ENCODE measurements around the gene OCSTAMP.
A peak's percentile ranks its signal among the peaks of the same experiment; 100 is the strongest.

OCSTAMP gene

DNA sequence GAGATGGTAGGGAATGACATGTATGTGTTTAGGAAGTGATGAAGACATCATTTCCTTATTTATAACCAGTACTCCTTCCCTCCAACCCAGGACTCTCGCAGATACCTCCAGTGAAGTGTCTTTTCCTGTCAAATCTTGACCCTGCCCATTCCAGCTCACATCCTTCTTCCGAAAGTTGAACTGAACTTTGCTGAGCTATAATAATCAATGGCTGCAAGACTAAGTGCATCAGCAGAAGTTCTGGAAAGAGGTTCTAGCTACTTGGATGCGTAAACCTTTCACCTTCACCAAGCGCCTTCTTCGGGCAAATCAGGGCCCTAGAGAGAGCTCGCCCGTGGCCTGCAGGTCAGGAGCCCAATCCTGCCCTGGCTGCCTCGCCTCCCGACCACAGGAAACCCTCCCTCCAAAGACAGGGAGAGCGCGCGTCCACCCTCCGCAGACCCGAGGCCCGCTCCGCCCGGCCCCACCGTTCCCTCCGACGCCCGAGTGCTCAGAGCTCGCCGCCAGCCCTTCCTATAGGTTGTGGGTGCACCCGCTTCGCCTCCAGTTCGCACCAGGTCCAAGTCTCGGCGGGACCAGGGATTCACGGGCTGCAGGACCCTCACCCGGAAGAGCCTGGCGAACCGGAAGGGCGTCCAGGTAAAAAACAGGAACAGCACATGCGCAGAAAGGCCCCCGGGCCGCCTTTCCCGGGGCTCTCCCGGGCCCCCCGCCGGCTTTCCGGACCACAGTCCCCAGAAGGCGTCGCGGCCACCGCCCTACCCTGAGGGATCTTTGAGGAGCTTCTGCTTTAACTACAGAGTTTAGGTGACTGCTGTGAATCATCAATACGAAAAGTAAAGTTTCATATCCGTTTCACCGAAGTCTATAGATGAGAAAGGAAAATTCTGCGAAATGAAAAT lies 37.3 kb downstream of the OCSTAMP start, which contains the start of gene ZNF334:
Gene ZNF334, minus strand, starts transcription at position 617 of the 902 bp plus-strand sequence. CDS start 1,457 bp downstream, outside the sequence.
- Histone ChIP-seq H3K4me1 (ENCODE audit: control insufficient read depth, insufficient read depth, low read length, poor library complexity, severe bottlenecking) (no peaks in the 10 kb centered on the region), H3K27ac (ENCODE audit: low read depth, low read length, severe bottlenecking) (peak within 1 kb of the TSS; percentile 67)
- WGBS, 2 experiments (ENCODE audit: insufficient coverage in 2 of 2): 3 to 5% methylated on average over 39 to 45 of the region's 49 CpGs

DNA sequence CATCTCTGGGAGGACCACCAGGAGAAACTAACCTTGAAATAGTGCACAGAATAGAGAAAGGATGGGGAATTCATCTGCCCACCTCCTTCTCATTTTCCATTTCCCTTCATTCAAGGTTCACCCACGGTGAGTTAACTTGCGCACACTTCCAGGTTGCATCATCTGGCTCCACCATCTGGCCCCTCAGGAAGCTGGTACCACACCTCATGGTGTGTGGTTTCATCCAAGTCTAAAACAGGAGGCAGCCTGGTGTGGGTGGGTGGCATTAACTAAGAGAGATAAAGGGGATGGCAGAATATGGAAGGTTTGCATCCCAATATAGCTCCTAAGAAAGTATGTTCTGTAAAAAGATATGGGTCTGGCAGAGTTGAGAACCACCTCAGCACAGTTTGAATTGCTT lies 40.9 kb downstream of the OCSTAMP start:
- Histone ChIP-seq H3K36me3 (ENCODE audit: control insufficient read depth, insufficient read depth, low read length) (peaks cover 39% of the 10 kb centered on the region), H3K4me1 (ENCODE audit: control insufficient read depth, insufficient read depth, low read length, poor library complexity, severe bottlenecking) (no peaks in the 10 kb centered on the region), H3K9me3 (ENCODE audit: control insufficient read depth, low read length) (peaks cover 7% of the 10 kb centered on the region), H3K4me3 (ENCODE audit: extremely low read depth, insufficient read depth, low read length, poor library complexity, severe bottlenecking) (no peak overlapping the region), H3K27ac (ENCODE audit: low read depth, low read length, severe bottlenecking) (no peak overlapping the region)
- 92% methylated on average over 2 of the region's 2 CpGs; no CpG with 5 or more reads in 1 of the 2 experiments for WGBS, 2 experiments (ENCODE audit: insufficient coverage in 2 of 2)

More for the DNA sequence above, 37.3 kb downstream of the OCSTAMP start, which contains the start of gene ZNF334:
- Histone ChIP-seq H3K9me3 (ENCODE audit: control insufficient read depth, low read length) (no peaks in the 10 kb centered on the region), H3K36me3 (ENCODE audit: control insufficient read depth, insufficient read depth, low read length) (peaks cover 18% of the 10 kb centered on the region), H3K4me3 (ENCODE audit: extremely low read depth, insufficient read depth, low read length, poor library complexity, severe bottlenecking) (peak within 1 kb of the TSS; percentile 68)

DNA sequence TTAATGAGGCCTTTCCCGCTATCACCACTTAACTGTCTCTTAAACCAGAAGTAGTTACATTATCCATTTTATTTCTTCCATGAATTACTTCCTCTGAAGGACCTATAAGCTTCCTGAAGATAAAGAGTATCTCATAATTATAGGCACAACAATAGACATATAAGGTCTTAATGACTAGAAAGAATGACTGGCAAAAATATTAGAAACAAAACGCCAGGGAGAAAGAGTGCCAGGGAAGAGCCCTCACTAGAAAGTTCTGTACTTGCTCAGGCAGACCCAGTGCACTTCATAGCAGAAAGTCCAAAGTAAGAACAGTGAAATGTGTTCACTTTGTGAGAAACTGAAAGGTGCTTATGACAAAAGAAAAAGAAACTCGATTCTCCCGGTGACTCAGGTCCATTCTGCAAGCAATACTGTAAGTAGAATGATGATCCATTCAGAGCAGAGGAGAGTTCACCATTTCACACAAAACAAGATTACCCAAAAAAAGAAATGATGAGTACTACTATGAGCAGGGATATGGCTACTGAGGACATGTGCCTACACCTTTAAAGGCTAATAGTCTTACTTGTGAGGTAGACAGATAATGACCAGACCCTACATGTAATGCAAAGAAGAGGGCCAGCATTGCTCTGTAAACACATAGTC lies 42.6 kb downstream of the OCSTAMP start:
- no peak overlapping the region for H3K27ac ChIP-seq (ENCODE audit: low read depth, low read length, severe bottlenecking)
- peaks cover 23% of the 10 kb centered on the region for H3K9me3 ChIP-seq (ENCODE audit: control insufficient read depth, low read length)
- peaks cover 55% of the 10 kb centered on the region for H3K36me3 ChIP-seq (ENCODE audit: control insufficient read depth, insufficient read depth, low read length)
- H3K4me1 ChIP-seq (ENCODE audit: control insufficient read depth, insufficient read depth, low read length, poor library complexity, severe bottlenecking): no peaks in the 10 kb centered on the region
- no peak overlapping the region for H3K4me3 ChIP-seq (ENCODE audit: extremely low read depth, insufficient read depth, low read length, poor library complexity, severe bottlenecking)
- 88 to 100% methylated on average over 1 of the region's 4 CpGs for WGBS, 2 experiments (ENCODE audit: insufficient coverage in 2 of 2)

DNA sequence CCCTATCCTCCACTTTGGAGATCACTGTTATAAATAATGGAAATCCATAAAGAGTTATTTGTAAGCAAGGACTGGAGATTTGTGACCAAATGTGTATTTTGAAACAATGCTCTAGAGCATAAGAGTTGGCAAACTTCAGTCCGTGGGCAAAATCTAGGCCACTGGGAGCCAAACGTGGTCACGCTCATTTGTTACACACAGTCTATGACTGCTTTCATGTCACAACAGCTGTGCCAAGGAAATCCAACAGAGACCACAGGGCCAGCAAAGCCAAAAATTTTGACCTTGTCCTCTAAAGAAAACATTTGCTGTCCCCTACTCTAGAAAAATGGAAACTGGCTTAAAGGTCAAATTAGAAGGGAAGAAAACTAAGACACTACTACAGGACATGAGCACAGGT lies 44.9 kb downstream of the OCSTAMP start:
- Histone ChIP-seq H3K4me3 (ENCODE audit: extremely low read depth, insufficient read depth, low read length, poor library complexity, severe bottlenecking) (no peak overlapping the region), H3K4me1 (ENCODE audit: control insufficient read depth, insufficient read depth, low read length, poor library complexity, severe bottlenecking) (no peaks in the 10 kb centered on the region), H3K36me3 (ENCODE audit: control insufficient read depth, insufficient read depth, low read length) (peaks cover 57% of the 10 kb centered on the region), H3K27ac (ENCODE audit: low read depth, low read length, severe bottlenecking) (no peak overlapping the region), H3K9me3 (ENCODE audit: control insufficient read depth, low read length) (peaks cover 47% of the 10 kb centered on the region)
- 93 to 100% methylated on average over 3 of the region's 3 CpGs for WGBS, 2 experiments (ENCODE audit: insufficient coverage in 2 of 2)

DNA sequence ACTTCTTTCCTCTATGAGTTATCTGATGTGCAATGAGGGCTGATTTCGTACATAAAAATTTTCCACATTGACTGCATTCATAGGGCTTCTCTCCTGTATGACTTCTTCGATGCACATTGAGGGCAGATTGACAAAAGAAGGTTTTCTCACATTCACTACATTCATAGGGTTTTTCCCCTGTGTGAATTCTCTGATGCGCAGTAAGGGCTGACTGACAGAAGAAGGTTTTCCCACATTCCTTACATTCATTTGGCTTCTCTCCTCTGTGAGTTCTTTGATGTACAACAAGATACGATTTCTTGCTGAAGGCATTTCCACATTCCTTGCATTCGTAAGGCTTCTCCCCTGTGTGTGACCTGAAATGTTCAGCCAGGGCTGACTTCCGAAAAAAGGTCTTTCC lies 48.5 kb downstream of the OCSTAMP start:
- no peak overlapping the region for H3K27ac ChIP-seq (ENCODE audit: low read depth, low read length, severe bottlenecking)
- peaks cover 62% of the 10 kb centered on the region for H3K36me3 ChIP-seq (ENCODE audit: control insufficient read depth, insufficient read depth, low read length)
- no peaks in the 10 kb centered on the region for H3K4me1 ChIP-seq (ENCODE audit: control insufficient read depth, insufficient read depth, low read length, poor library complexity, severe bottlenecking)
- H3K4me3 ChIP-seq (ENCODE audit: extremely low read depth, insufficient read depth, low read length, poor library complexity, severe bottlenecking): no peak overlapping the region
- H3K9me3 ChIP-seq (ENCODE audit: control insufficient read depth, low read length): peaks cover 62% of the 10 kb centered on the region
- WGBS, 2 experiments (ENCODE audit: insufficient coverage in 2 of 2): 92 to 97% methylated on average over 5 to 6 of the region's 6 CpGs

DNA sequence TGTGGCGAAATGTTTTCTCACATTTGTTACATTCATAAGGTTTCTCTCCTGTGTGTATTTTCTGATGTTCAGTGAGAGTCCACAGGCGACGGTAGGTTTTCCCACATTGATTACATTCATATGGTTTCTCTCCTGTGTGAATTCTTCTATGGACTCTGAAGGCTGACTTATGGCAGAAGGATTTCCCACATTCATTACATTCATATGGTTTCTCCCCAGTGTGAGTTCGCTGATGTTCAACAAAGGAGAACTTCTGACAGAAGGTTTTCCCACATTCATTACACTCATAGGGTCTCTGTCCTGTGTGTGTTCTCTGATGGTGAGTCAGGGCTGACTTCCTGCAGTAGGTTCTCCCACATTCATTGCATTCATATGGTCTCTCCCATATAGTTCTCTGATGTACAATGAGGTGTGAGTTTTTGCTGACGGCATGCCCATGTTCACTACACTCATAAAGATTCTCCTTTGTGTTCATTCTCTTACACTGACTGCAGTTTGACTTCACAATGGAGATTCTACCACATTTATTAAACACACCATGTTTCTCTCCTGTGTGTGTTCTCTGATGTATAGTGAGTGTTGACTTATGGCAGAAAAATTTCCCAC lies 49.0 kb downstream of the OCSTAMP start:
- Histone ChIP-seq H3K36me3 (ENCODE audit: control insufficient read depth, insufficient read depth, low read length) (peaks cover 60% of the 10 kb centered on the region), H3K4me1 (ENCODE audit: control insufficient read depth, insufficient read depth, low read length, poor library complexity, severe bottlenecking) (no peaks in the 10 kb centered on the region), H3K27ac (ENCODE audit: low read depth, low read length, severe bottlenecking) (no peak overlapping the region), H3K9me3 (ENCODE audit: control insufficient read depth, low read length) (peaks cover 62% of the 10 kb centered on the region), H3K4me3 (ENCODE audit: extremely low read depth, insufficient read depth, low read length, poor library complexity, severe bottlenecking) (no peak overlapping the region)
- WGBS, 2 experiments (ENCODE audit: insufficient coverage in 2 of 2): no CpG with 5 or more reads among the region's 5 CpGs

DNA sequence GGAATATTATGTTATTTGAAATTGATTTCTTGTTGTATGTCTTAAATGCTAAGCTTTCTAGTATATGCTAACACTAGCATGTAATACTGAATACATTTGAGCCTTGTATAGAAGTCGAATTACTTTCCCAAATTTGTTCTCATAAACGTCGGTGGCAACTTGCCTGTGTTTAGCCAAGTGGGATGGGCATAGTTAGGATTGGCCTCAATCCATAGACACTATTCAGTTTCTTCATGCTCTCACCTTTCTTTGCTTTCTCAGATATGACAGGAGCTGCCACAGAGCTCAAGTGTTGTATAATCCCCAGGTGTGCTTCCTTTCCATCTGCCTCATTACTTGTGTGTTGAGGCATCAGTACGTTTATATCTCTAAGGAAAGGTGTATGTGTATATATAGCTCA lies 56.4 kb downstream of the OCSTAMP start:
- Histone ChIP-seq H3K36me3 (ENCODE audit: control insufficient read depth, insufficient read depth, low read length) (peaks cover 4% of the 10 kb centered on the region), H3K27ac (ENCODE audit: low read depth, low read length, severe bottlenecking) (no peak overlapping the region), H3K9me3 (ENCODE audit: control insufficient read depth, low read length) (peaks cover 3% of the 10 kb centered on the region), H3K4me3 (ENCODE audit: extremely low read depth, insufficient read depth, low read length, poor library complexity, severe bottlenecking) (no peak overlapping the region), H3K4me1 (ENCODE audit: control insufficient read depth, insufficient read depth, low read length, poor library complexity, severe bottlenecking) (no peaks in the 10 kb centered on the region)
- WGBS, 2 experiments (ENCODE audit: insufficient coverage in 2 of 2): 70% methylated on average over 2 of the region's 4 CpGs; no CpG with 5 or more reads in 1 of the 2 experiments

DNA sequence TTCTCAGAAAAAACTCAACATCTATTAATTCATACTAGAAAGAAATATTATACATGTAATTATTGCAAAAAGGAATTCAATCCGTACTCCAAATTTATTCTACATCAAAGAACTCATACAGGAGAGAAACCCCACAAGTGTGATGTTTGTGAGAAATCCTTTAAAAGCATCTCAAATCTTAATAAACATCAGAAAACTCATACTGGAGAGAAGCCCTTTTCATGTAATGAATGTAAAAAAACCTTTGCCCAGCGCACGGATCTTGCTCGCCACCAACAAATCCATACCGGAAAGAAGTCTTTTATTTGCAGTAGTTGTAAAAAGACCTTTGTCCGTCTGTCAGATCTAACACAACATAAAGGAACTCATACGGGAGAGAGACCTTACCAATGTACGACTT lies 59.1 kb downstream of the OCSTAMP start:
- Histone ChIP-seq H3K4me1 (ENCODE audit: control insufficient read depth, insufficient read depth, low read length, poor library complexity, severe bottlenecking) (no peaks in the 10 kb centered on the region), H3K27ac (ENCODE audit: low read depth, low read length, severe bottlenecking) (no peak overlapping the region), H3K4me3 (ENCODE audit: extremely low read depth, insufficient read depth, low read length, poor library complexity, severe bottlenecking) (no peak overlapping the region), H3K36me3 (ENCODE audit: control insufficient read depth, insufficient read depth, low read length) (no peaks in the 10 kb centered on the region), H3K9me3 (ENCODE audit: control insufficient read depth, low read length) (no peaks in the 10 kb centered on the region)
- WGBS, 2 experiments (ENCODE audit: insufficient coverage in 2 of 2): 100% methylated on average over 3 of the region's 8 CpGs; no CpG with 5 or more reads in 1 of the 2 experiments
